GM19452 (cell line): ENCODE measurements around the gene FXR1.
"Not testable (repeated sequence)": the region's sequence is repeated elsewhere in the genome, so short reads cannot be mapped to it uniquely, and the experiment has no call there.

ENCODE experiments used
- ATAC-seq: cut with Tn5 transposase; IDR thresholded peaks from one replicate; pipeline ENCODE4 v1.9.1; 2021; ENCODE audit not compliant: unreplicated experiment

The FXR1 gene

DNA sequence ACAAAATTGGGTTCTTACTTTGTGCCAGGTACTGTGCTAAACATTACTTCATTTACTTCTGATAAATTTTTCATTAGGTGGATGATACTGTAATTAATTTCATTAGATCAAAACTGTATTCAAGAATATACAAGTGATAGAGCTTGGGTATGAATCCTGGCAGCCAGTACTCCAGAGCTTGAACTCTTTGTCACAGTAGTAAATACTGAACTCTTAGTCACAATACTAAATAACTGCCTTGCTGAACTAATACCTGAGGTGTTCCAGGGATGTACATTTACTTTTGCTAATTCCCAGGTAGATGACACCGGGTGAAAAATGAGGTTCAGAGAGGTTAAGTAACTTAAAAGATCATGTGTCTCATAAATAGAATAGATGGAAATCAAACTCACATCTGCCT, 20.3 kb downstream of the FXR1 start:
- ATAC-seq = no peak

- ATAC-seq = no peak
These were observed 22.2 kb downstream of the FXR1 start for GRCh38 chr3:180934638-180935037.

- ATAC-seq = no peak
These were observed 28.4 kb downstream of the FXR1 start for GRCh38 chr3:180940826-180941225.

DNA sequence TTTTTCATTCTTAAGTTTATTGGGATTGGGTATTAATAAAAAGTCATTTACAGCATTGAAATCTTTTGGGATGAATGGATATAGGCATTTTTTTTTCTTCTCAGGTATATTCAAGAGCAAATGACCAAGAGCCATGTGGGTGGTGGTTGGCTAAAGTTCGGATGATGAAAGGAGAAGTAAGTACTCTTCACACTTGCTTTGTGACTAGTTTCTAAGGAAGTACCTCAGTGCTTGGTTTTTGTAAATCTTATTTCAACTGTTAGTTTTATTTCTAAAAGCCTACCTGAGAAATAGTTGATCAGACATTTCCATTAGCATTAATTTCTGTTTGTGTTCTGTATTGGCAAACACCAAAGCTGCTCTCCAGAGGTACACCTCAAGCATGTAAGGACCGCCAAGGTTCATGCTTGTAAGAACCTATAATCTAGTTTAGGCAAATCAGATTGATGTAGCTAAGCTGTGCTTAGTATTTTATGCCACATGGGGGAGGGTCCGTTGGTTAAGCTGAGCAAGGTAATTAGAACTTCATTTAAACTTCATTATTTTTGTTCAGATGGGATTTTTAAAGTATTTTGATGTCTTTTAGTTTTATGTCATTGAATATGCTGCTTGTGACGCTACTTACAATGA, 35.4 kb downstream of the FXR1 start:
- peak; percentile 72 for ATAC-seq

GRCh38 chr3:180959691-180960090, 47.2 kb downstream of the FXR1 start:
- ATAC-seq = no peak

DNA sequence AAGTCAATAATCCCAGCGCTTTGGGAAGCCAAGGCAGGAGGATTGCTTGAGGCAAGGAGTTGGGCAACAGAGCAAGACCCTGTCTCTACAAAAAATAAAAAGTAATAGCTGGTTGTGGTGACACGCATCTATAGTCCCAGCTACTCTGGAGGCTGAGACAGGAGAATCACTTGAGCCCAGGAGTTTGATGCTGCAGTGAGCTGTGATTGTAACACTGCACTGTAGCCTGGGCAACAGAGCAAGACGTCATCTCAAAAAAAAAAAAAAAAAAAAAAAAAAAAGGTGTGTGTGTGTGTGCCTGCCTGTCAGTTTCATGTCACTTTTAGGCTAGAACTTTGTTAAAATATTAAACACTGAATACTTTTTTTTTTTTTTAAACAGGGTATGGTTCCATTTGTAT, 48.6 kb downstream of the FXR1 start:
- no peak for ATAC-seq

- ATAC-seq = no peak
These were observed 49.1 kb downstream of the FXR1 start for GRCh38 chr3:180961552-180961951.

GRCh38 chr3:180962530-180962929, 50.1 kb downstream of the FXR1 start:
- ATAC-seq = no peak

DNA sequence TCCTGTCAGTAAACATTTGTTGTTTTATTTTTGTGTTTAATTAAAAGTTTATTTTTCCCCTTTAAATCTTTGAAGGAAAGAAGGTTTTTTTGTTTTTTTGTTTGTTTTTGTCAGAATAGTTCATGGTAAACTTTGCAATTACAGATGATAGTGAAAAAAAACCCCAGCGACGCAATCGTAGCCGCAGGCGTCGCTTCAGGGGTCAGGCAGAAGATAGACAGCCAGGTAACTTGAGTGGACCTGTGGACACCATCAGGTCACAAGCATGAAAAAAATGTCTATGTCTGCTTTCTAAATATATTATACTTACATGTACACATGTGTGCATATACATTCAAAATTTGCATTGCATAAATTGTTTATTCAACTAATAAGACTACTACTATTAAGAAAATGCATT, 58.5 kb downstream of the FXR1 start:
- ATAC-seq = no peak

GRCh38 chr3:180973543-180973942, 61.1 kb downstream of the FXR1 start:
- ATAC-seq = peak; percentile 65

DNA sequence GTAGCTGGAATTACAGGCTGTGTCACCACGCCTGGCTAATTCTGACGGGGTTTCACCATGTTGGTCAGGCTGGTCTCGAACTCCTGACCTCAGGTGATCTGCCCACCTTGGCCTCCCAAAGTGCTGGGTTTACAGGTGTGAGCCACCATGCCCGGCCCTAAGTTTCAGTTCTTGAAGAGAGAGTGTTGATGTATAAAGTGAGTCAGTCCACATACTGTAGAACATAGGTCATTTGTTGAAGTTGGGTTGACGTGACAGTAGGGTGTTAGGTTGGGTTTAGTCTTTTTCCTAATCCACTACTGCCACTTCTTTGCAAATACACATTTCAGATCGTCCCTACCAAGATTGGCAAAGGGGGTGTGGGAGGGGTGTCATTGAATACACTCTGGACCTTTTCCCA, 61.8 kb downstream of the FXR1 start:
- no peak for ATAC-seq

DNA sequence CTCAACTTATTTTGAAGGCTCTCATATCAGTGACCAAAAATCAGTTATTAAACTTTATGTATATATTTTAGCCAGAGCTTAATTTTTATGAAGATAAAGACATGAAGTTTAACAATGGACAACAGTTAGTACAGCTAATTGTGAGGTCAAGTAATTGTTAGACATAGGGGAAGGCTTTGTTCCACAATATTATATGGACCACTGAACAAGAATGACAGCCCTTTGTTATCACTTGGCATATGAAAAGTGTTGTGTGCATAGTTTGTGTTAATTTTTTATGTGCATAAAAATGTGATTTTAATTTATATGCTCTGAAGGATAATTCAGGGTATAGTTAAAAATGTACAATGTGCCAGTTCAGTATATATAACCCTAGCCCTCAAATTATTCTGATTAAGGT, 65.0 kb downstream of the FXR1 start:
- no peak for ATAC-seq

- no peak for ATAC-seq
These were observed 67.5 kb downstream of the FXR1 start for GRCh38 chr3:180979961-180980360.

DNA sequence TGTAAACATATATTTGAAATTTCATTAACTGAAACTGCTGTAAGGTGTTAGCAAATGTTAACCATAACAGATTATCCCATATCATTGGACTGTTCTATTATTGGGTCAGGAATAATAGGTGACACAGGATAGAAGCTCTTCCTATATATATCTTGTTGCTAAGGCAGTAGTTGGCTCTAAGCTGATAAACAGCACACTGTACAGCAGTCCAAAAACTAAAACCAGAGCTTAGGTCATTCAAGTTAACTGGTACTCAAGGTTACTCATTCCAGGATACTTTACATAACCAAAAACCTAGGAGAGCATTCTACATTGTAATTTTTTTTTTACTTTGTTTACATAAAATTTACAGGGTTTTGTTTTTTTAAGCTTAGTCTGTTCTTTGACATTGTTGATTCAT, 68.1 kb downstream of the FXR1 start:
- no peak for ATAC-seq

DNA sequence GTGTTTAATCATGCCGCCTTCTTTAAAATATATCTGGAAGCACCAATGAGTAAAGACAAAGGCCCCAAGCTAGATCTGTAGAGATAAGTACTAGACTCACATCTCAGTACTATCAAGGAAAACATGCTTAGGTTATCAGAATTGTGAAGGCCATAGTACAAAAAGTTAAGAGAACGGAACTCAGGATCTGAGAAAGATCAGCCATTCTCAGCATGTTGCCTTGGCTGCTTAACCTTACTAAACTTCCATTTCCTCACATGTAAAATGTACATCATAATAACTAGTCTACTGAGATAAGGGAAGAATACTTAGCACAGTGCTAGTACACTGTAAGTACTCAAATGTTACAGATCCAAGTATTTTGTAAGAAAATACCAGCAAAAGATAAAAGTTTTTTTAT, 69.4 kb downstream of the FXR1 start:
- no peak for ATAC-seq

DNA sequence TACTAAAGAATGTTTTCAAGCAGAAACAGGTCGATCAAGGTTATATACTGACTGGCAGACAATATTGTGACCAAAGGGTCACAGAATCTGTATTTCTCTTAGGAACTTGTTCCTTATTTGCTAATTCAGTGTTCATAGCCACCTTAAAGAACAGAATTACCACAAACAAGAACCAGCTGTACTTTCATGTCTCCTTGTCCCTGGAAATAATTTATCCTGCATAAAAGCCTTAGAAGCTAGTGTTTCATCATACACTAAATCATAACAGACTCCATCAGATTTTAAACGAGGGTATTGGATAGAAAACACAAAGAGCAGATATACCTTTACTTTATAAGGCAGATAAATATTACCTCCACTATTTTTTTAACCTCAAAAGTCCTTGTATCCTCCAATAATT, 70.7 kb downstream of the FXR1 start:
- no peak for ATAC-seq

DNA sequence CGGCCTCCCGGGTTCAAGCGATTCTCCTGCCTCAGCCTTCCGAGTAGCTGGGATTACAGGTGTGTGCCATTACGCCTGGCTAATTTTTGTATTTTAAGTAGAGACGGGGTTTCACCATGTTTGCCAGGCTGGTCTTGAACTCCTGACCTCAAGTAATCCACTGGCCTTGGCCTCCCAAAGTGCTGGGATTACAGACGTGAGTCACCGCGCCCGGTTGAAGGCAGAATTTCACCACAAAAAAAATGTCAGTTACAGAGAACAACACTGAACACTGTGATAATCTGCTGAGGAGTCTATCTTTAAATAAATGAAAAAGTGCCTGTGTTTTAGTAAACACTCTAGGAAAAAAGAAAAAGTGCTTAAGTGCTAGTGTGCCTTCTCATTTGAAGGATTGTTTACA, 73.9 kb downstream of the FXR1 start:
- ATAC-seq = not testable (repeated sequence)

DNA sequence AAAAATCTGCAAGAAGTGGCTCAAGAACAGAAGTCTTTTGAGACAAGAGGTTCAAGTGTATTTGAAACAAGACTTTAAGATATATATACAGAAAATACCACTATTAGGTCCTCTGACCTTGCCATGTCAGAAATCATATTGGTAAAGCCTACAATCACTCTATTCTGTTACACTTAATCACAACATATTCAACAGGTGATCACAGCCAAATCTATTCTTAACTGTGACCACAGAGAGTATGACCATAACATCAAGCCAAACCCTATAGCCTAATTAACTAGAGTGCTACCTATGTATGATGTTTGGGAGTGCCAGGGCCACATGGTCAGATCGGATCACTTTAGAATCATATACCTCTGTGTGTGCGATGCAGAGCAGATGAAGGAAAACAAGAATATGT, 74.9 kb downstream of the FXR1 start:
- ATAC-seq = no peak

DNA sequence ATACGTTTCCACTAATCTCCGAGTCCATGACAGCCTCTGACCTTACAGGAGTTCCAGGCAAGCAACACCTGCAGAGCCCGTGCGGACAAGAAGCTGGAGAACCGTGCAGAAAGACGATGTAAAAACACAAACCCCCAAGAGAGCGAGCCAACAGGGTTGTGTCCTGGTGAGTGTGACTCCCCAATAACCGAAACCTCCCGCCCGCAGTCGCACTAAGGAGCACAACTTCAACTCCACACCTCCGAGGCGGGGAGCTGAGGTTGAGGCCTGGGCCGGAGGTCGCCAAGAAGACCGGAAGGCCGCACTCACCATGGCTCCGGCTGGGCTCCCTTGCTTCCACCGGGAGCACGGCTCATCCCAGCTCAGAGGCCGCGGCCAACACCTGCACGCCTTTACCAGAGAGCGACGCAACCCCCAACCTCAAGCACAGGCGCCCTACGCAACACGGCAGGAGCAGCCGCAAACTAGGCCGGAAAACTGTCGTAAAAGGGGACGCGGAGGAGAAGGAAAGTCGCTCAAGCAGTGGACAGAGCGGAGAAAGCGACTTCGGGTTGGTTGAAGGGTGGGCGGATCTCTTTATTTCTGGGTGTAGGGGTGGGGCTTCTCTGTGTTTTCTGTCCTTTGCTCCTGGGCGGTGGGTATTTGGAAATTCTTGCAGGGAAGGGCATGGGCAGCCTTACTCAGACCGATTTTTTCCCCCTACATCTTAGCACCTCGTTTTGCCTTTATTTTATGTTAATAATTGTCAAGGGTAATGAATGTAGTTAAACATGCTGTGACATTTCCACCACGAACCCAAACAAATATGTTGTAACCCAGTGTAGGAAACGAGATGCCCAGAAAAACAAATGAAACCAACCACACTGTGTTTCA, 77.1 kb downstream of the FXR1 start, which contains the start of gene DNAJC19:
TSS of gene DNAJC19 (minus strand) at position 446 of the 873 bp plus-strand sequence. CDS start at position 312, 134 bp downstream.
- ATAC-seq = peak; percentile 95

DNA sequence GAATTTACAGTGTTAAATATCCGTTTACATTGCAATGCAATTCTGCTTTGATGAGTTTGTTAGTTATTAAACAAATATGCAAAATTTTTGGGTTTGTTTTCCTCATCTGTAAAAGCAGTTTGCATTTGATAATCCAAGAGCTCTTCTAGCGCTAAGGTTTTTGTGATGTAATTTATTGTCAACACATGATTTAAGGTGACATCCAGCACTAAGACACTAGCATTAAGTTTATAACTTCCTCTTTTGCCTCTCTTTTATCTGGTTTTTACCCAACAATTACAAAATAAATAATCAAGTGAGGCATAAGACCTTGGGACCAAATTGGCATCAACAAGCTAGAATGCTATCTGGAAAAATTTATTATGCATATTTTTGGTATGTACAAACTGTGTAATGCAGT, 78.0 kb downstream of the FXR1 start:
- ATAC-seq = no peak

GRCh38 chr3:180996415-180996932, 84.0 kb downstream of the FXR1 start:
- no peak for ATAC-seq

GRCh38 chr3:181002331-181002730, 89.9 kb downstream of the FXR1 start:
- not testable (repeated sequence) for ATAC-seq
